Erythroblast (primary cell): ENCODE measurements around the gene TBCCD1.
A peak's percentile ranks its signal among the peaks of the same experiment; 100 is the strongest.
"Not testable (repeated sequence)": the region's sequence is repeated elsewhere in the genome, so short reads cannot be mapped to it uniquely, and the experiment has no call there.

ENCODE experiments used
- DNase-seq, 2 experiments: peaks; one replicate each; lab custom pipeline; 2025; lab: John Stamatoyannopoulos, UW
- GATA1 ChIP-seq: IDR thresholded peaks from 2 replicates; pipeline ENCODE4 v1.6.1; 2011; ENCODE audit warnings: low read depth, mild to moderate bottlenecking, control low read depth, low read length, moderate library complexity
- POLR2A ChIP-seq: IDR thresholded peaks from 2 replicates; pipeline ENCODE4 v1.6.1; 2011; ENCODE audit warnings: mild to moderate bottlenecking, low read length

Gene TBCCD1

DNA sequence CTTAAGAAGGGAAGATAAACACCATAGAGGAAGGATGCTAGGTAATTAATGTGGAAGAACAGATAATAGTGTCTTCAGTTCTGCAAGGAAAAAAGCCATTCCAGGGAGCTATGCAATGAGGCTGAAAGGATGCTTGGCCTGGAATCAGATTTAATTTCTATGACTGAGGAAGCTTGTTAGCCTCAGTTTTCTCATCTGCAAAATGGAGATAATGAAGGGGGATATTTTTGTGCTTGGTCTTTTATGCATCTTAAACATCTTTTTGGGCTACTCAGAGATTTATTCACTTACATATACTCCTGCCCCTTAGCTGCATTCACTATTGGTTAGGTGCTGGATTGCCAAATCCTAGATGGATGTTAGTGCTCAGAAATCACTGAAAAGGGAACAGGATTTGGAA, 20.0 kb upstream of the TBCCD1 start:
- DNase-seq: no peak
- TF ChIP-seq POLR2A (no peak), GATA1 (no peak)

- not testable (repeated sequence) for DNase-seq
Observed at GRCh38 chr3:186586245-186586644, 19.1 kb upstream of the TBCCD1 start.

- TF ChIP-seq POLR2A (no peak), GATA1 (no peak)
Observed at GRCh38 chr3:186583831-186584230, 16.7 kb upstream of the TBCCD1 start.

GRCh38 chr3:186582541-186582940, 15.4 kb upstream of the TBCCD1 start:
- DNase-seq: no peak
- TF ChIP-seq POLR2A (no peak), GATA1 (no peak)

More at GRCh38 chr3:186583831-186584230, 16.7 kb upstream of the TBCCD1 start:
- no peak for DNase-seq

GRCh38 chr3:186580785-186581184, 13.6 kb upstream of the TBCCD1 start:
- TF ChIP-seq POLR2A (no peak), GATA1 (no peak)
- no peak for DNase-seq

DNA sequence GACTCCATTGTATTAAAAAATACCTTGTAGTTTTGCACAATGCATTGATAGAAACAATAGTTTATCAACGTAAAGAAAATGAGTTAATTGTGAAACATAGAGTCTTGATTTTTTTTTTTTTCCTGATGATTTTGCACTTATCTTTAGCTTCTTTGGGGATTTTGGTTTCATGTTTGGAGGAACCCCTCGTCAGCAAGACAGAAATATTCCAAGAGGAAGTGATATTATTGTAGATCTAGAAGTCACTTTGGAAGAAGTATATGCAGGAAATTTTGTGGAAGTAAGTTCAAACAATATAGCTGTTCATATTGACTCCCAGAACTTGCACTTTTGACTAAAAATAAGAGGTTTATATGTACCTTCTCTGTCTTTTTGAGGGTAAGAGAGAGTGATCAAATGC, 10.4 kb upstream of the TBCCD1 start:
- no peak for DNase-seq
- TF ChIP-seq GATA1 (no peak), POLR2A (no peak)

- no peak for TF ChIP-seq GATA1
- TF ChIP-seq POLR2A: no peak
- no peak for DNase-seq
Observed at GRCh38 chr3:186571644-186572013, 4.5 kb upstream of the TBCCD1 start.

DNA sequence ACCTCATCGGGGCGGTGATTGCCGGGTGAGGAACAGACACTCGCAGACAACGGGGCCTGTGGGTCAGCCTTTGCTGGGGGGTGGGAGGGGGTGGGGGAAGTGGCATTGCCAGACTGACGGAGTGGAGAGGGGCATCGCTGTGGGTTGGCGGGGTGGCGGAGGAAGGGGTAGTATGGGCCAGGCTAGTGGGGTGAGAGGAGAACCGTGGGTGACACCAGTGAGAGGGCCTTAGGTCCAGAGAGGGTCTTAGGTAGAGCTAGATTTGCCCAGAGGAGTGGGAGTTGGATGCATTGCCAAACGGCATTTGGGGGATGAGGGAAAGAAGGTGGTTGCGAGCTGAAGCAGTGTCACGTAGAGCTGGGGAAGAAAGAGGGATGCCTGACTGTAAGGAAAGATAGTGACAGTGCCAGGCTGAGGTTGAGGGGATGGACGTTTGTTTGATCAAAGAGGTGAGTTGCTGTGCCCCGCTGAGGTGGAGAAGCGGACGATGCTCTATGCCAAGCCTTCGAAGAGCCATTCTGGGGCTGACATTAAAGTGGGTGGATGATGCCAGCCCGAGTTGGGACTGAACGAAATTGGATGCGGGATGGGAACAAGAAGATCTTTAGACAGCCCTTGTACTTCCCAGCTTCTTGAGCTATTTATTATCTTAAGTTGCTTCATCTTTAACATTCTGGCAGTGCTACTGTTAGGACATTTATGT, 4.0 kb upstream of the TBCCD1 start:
- no peak for TF ChIP-seq POLR2A
- TF ChIP-seq GATA1: no peak
- peak; percentile 32 to 68 for DNase-seq

DNA sequence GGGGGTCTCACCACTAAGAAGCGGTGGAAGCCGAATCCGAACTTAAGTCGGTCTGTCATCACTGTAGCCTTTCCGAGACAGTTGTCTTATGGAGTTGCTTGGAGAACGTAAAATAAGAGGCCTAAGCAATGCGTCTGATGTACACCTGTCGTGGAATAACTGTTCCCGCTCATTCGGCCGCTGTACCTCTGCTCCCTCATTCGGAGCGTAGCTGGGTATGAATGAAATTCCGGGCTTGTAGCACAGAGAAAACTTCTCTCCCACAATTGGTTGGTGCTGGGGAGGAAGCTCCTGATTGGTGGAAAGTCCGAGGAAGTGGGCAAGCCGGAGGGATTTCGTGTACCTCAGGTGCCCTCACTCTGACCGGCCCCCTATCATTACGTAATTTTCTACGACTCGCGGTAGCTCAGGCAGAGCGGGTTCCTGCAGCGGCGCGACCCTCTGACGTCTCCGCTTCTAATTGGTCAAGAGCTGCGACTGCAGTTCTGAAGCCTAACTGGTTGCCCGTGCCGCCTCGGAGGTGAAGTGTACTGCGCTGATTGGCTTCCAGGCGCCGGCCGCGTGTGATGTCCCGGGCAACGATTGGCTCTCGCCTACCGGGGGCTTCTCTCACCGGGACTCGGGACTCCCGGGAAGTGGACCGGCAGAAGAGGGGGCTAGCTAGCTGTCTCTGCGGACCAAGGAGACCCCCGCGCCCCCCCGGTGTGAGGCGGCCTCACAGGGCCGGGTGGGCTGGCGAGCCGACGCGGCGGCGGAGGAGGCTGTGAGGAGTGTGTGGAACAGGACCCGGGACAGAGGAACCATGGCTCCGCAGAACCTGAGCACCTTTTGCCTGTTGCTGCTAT, 3.2 kb upstream of the TBCCD1 start, which contains the start of gene DNAJB11:
TSS of gene DNAJB11 (plus strand) at position 625 of the 845 bp plus-strand sequence. CDS start at position 803, 178 bp downstream.
- peak; percentile 98 for TF ChIP-seq POLR2A
- no peak for TF ChIP-seq GATA1
- peak; percentile 100 for DNase-seq

DNA sequence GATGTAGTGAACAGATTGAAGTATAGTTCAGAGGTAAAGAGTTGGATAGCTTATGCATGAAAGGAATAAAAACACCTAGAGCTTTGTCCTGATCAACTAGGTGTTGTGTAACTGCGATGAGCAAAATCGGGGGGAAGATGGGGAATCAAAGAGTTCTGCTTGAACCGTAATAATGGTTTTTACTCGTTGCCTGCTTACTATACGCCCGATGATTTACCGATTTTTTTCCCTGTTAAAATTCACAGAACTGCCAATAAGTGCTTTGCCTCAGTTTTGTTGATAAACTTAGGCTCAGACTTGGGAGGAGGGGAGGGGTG, 2.6 kb upstream of the TBCCD1 start:
- no peak for DNase-seq
- no peak for TF ChIP-seq POLR2A
- no peak for TF ChIP-seq GATA1

DNA sequence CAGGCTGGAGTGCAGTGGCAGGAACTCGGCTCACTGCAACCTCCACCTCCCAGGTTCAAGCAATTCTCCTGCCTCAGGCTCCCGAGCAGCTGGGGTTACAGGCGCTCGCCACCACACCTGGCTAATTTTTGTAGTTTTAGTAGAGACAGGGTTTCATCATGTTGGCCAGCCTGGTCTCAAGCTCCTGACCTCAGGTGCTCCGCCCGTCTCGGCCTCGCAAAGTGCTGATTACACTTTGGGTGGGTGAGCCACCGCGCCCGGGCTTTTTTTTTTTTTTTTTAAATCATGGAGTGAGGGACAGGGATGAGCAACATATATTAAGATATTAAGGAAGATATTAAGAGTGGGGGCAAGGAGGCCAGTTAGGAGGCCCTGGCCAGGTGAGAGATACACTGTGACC, 2.2 kb upstream of the TBCCD1 start:
- peak; percentile 59 to 63 for DNase-seq

GRCh38 chr3:186566772-186567071, 417 bp downstream of the TBCCD1 start:
- DNase-seq: no peak
- no peak for TF ChIP-seq GATA1
- no peak for TF ChIP-seq POLR2A

- TF ChIP-seq GATA1: no peak
- no peak for TF ChIP-seq POLR2A
- no peak for DNase-seq
Observed at GRCh38 chr3:186564586-186564985, 2.6 kb downstream of the TBCCD1 start.

- DNase-seq: no peak
- no peak for TF ChIP-seq GATA1
- TF ChIP-seq POLR2A: no peak
Observed at GRCh38 chr3:186552408-186553031, 14.6 kb downstream of the TBCCD1 start.

DNA sequence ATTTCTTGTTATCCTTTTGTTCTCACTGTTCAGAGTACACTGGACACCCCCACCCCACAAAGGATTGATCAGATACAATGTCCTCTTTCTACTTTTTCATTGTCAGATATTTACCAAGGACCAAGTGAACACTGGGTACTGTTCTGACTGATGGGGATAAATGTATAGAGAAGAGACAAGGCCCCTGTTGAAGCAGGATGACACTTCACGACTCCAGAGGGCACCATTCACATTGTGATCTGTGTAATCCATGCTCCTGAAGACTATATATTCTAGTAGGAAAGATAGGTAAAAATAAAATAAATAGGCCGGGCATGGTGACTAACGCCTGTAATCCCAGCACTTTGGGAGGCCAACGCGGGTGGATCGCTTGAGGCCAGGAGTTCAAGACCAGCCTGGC, 15.8 kb downstream of the TBCCD1 start:
- DNase-seq: no peak
- no peak for TF ChIP-seq GATA1
- TF ChIP-seq POLR2A: no peak
